ENCODE results near the gene ZMIZ1. TPM values are rescaled to one million over a fixed set of nuclear protein-coding genes. Genes with fewer than 3 reads are reported as not detected.

Gene ZMIZ1
- total RNA-seq, 6 donors from 2014 or later: 51.0 to 99.2 (median 91.8) TPM

- TF ChIP-seq POLR2A (IDR thresholded peaks at IDR 0.05): no peak
- TF ChIP-seq CTCF (IDR thresholded peaks at IDR 0.05): no peak
- no peak for TF ChIP-seq POLR2AphosphoS5 (IDR thresholded peaks at IDR 0.05)
- no peak for TF ChIP-seq EP300 (IDR thresholded peaks at IDR 0.05)
- Histone ChIP-seq H3K27ac (peak overlapping the region in 3 of 4 donors; percentile 8 to 21 (median 15)), H3K36me3 (no peaks in the 10 kb centered on the region), H3K9me3 (no peaks in the 10 kb centered on the region), H3K27me3 (no peaks in the 10 kb centered on the region), H3K4me1 (peaks cover 77 to 97% (median 82%) of the 10 kb centered on the region in 4 donors), H3K4me3 (no peak overlapping the region)
- WGBS, 2 donors: 53 to 55% methylated on average over 5 to 8 of the region's 11 CpGs
- DNase-seq (no peak), ATAC-seq (ENCODE audit: low FRiP score in 2 of 2) (no peak)
Observed at GRCh38 chr10:79097021-79097872, 28.5 kb downstream of the ZMIZ1 start.

GRCh38 chr10:79098061-79098460 is 29.3 kb downstream of the ZMIZ1 start:
- Histone ChIP-seq H3K4me1 (peaks cover 77 to 98% (median 84%) of the 10 kb centered on the region in 4 donors), H3K27ac (peak overlapping the region in 1 of 4 donors; percentile 15), H3K4me3 (no peak overlapping the region), H3K27me3 (no peaks in the 10 kb centered on the region), H3K9me3 (no peaks in the 10 kb centered on the region), H3K36me3 (no peaks in the 10 kb centered on the region)
- no peak for DNase-seq
- ATAC-seq (ENCODE audit: low FRiP score in 2 of 2): no peak
- no peak for TF ChIP-seq POLR2AphosphoS5 (IDR thresholded peaks at IDR 0.05)
- no peak for TF ChIP-seq CTCF (IDR thresholded peaks at IDR 0.05)
- TF ChIP-seq EP300 (IDR thresholded peaks at IDR 0.05): no peak
- no peak for TF ChIP-seq POLR2A (IDR thresholded peaks at IDR 0.05)
- WGBS, 2 donors: 96 to 100% methylated on average over 4 to 5 of the region's 5 CpGs

GRCh38 chr10:79098596-79099015 is 29.8 kb downstream of the ZMIZ1 start:
- Histone ChIP-seq H3K9me3 (no peaks in the 10 kb centered on the region), H3K27me3 (no peaks in the 10 kb centered on the region), H3K4me1 (peaks cover 77 to 98% (median 85%) of the 10 kb centered on the region in 4 donors), H3K4me3 (no peak overlapping the region), H3K36me3 (no peaks in the 10 kb centered on the region), H3K27ac (no peak overlapping the region)
- DNase-seq: no peak
- ATAC-seq (ENCODE audit: low FRiP score in 2 of 2): no peak
- TF ChIP-seq EP300 (IDR thresholded peaks at IDR 0.05) (no peak), POLR2AphosphoS5 (IDR thresholded peaks at IDR 0.05) (no peak), CTCF (IDR thresholded peaks at IDR 0.05) (no peak), POLR2A (IDR thresholded peaks at IDR 0.05) (no peak)
- 91% methylated on average over 10 of the region's 10 CpGs; no CpG with 5 or more reads in 1 of the 2 donors for WGBS, 2 donors

GRCh38 chr10:79099898-79100448 is 31.2 kb downstream of the ZMIZ1 start:
- DNase-seq: no peak
- WGBS, 2 donors: 100% methylated on average over 2 of the region's 2 CpGs; no CpG with 5 or more reads in 1 of the 2 donors
- no peak for ATAC-seq (ENCODE audit: low FRiP score in 2 of 2)
- no peaks in the 10 kb centered on the region for H3K27me3 ChIP-seq
- H3K27ac ChIP-seq: no peak overlapping the region
- TF ChIP-seq CTCF (IDR thresholded peaks at IDR 0.05): no peak
- TF ChIP-seq POLR2A (IDR thresholded peaks at IDR 0.05): no peak
- no peak for TF ChIP-seq POLR2AphosphoS5 (IDR thresholded peaks at IDR 0.05)
- no peak for TF ChIP-seq EP300 (IDR thresholded peaks at IDR 0.05)
- H3K4me3 ChIP-seq: no peak overlapping the region
- H3K36me3 ChIP-seq: no peaks in the 10 kb centered on the region
- H3K9me3 ChIP-seq: no peaks in the 10 kb centered on the region
- H3K4me1 ChIP-seq: peaks cover 77 to 98% (median 85%) of the 10 kb centered on the region in 4 donors
